GM21367 (cell line): ENCODE results near the gene ACP1.

ENCODE experiments used
- ATAC-seq: cut with Tn5 transposase; IDR thresholded peaks from one replicate; pipeline ENCODE4 v1.9.1; 2021; ENCODE audit not compliant: unreplicated experiment

Gene ACP1

DNA sequence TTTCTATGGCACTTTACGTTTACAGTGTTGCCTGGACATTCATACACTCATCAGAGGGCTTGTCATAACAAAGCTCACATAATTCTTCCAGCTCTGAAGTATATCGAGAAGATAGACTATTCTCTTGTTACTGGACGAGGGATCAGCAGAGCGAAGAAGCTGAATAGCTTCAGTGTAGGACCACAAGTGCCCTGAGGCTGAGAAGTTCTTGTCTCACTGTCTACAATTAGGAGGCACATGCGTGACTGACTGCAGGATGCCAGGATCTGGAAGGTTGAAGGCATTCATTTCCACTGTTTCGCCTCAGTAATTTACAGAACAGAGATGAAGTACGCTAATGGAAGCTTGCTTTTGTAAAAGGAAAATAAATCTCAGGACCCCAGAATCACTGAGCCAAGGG is 10.5 kb upstream of the ACP1 start:
- no peak for ATAC-seq

DNA sequence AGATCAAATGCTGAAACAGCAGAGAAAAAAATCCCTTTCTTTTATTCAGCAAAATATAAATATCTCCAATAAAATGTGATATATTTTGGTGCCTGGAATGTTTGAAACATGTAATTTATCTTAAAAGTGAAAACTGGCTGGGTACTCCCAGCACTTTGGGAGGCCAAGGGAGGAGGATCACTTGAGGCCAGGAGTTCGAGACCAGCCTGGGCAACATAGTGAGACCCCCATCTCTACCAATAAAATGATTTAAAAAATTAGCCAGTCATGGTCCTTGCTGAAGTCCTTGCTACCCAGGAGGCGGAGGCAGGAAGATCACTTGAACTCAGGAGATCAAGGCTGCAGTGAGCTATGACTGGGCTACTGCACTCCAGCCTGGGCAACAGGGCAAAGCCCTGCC is 9.6 kb upstream of the ACP1 start:
- ATAC-seq: no peak

DNA sequence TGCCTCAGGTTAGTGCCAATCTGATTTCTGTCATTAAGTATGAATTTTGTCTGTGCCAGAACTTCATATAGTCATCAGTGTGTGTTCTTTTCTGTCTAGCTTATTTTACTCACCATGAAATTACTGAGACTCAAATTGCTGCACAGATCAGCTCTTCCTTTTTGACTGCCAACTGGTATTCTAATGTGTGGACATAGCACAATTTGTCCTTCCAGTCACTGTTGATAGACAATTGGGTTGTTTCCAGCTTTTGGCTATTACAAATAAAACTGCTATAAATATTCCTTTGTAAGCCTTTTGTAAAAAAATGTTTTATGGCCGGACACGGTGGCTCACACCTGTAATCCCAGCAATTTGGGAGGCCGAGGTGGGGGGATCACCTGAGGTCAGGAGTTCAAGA is 8.7 kb upstream of the ACP1 start:
- no peak for ATAC-seq

DNA sequence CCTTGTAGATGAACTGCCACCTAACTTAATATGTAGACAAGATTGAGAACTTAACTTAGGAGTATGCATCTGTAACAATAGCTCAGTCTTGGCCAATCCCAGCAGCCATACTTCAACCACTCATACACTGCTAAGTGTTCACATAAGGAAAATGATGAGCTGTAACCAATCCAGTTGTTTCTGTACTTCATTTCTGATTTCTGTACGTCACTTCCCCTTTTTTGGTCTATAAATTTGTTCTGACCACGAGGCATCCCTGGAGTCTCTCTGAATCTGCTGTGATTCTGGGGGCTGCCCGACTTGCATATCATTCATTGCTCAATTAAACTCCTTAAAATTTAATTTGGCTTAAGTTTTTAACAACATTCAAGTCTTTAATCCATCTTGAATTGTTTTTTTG is 7.3 kb upstream of the ACP1 start:
- ATAC-seq: no peak

DNA sequence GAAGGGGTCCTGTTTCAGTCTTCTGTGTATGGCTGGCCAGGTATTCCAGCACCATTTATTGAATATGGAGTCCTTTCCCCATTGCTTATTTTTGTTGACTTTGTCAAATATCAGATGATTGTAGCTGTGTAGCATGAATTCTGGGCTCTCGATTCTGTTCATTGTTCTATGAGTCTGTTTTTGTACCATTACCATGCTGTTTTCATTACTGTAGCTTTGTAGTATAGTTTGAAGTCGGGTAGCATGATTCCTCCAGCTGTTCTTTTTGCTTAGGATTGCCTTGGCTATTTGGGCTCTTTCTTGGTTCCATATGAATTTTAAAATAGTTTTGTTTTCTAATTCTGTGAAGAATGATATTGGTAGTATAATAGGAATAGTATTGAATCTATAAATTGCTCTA is 6.9 kb upstream of the ACP1 start:
- ATAC-seq: no peak

DNA sequence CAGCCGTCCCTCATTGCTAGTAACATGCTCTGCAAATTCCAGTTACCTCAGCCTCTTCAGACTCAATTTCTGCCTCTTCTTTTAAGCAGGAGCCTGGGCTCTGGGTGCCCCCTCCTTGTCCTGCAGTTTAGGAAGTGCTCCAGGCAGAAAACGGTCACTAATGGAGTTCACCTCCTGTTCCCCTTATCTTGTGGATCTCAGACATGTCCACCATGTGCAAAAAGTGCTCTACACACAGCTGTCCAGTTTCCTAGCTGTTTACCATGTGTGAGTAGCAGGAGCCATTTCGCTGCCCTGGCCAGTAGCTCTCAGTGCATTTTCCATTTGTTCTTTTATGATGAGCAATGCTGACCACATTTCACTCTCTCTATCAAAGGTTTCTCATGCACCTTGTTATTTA is 5.8 kb upstream of the ACP1 start:
- ATAC-seq: no peak

DNA sequence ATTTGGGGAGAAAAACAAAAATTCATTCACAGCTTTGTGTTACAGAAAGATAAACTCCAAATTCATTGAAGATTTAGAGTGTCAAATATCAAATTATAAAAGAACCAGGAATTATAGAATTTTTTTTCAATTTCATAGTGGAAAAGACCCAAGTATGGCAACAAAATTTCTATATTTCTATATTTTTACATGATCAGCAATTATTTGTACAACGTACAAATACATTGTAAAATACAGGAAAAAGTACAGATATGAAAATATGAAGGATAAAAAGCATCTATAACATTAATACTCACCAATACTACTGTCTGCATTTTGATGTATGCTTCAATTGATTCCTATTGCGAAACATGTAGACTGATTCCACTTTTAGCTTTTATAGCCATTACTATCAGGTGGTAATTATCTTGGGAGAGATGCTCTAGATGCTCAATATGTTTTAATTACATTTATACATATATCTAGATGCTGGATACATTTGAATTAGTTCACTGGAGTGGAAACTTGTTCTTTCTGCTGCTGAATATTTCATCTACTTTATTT is 4.9 kb upstream of the ACP1 start:
- no peak for ATAC-seq

DNA sequence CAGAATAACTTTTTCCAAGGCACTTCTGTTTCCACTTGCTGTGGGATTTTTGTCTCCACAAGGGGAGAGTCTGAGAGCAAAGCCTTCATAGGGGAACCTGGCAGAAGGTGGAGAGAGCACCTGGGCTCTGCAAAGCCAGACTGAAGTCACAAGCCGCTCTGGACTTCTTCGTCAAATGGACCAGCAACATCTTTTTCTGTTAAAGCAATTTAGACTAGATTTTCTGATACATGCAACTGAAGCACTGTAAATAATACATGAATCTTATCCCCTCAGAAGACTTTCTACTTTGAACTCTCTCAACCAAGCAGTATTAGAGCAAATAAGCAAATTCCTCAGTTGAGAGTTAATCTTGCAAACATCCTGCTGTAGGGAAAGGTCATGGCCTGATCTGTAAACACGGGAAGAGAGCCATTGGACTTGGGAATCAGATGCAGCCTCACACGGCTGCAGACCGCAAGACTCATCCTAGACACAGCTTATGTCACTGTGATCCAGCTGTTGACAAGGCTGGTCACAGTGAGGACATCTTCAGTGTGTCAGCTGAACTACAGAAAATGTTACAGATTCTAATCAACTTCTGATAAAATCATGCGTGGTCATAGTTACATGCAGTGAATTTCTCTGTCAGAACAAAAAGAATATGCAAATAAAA is 4.1 kb upstream of the ACP1 start:
- no peak for ATAC-seq

DNA sequence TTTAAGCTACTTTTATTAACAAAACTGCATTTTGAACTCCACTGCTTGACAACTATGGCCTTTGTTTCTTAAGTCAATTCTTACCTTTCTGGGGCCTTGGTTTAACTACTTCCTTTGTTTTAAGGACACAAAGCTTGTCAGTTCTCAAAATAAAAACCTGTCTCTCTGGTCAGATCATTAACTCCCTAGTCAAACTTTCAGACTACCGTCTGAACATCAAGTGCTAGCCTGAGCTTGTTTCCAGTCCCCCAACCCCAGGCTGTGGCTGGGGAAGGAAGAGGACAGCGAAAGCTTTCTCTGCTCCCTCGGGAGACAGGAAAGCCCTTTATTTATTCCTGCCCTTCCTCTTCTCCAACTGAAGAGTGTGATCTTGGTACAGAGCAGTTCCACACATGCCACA is 2.6 kb upstream of the ACP1 start:
- no peak for ATAC-seq

DNA sequence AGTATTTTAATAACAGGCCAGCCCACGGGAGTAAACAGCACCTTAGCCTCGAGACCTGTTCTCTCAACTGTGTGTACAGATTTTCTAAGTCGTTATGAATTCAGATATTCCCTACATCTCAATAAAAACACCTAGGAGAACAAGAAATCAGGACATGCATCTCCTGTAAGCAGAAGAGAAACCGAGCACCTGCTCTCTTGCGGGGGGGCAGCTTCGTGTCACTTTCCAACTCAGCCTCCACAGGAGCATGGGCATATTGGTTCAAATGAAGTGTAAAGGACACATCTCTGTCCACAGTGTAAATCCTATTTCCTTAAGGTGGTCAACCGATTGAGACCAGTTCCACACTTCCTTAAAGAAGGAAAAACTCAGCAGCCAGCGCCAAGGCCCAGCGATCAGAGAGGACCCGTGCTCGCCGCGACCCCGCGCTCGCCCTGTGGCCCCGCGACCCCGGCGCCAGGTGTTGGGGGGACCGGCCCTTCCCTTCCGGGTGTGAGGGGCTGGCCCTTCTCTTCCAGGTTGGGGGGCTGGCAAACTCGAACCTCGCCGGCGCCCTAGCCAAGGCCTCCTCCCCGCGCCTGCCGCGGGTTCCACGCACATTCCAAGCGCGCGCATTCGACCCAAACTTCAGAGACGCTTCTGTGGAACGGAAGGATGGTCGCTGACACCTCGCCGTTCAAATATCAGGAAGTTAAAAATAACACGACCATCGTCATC is 1.6 kb upstream of the ACP1 start:
- no peak for ATAC-seq

DNA sequence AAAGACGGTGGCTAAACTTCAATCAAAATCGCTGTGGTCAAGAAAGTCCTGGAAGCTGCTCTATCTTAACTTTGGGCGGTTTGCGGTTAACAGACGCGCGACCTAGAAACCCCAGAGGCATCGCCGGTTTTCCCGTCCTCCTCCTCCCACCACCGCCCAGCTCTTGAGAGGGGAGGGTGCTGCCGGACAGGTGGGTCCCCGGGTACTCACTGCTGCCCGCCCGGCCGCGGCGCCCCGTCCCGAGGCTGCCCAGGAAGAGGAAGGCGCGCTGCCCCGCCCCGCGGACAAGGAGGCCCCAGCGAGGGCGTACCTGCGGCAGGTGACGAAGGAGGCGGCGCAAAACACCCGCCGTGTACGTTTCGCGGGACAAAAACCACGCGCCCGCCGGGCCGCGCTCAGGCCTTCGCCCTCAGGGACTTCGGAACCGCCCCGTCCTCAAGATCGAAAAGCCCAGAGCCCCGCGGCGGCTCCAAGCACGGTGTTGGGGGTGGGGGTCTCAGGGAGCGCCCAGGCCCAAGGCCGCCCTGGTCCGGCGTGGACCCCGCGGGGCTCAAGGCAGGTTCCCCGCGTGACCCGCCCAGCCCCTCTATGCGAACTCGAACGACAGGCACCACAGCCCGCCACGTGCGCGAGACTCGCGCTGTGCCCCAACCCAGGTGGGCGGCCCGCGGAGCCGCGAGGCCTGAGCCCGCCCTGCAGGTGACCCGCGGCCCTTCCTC is 814 bp upstream of the ACP1 start, which contains the start of gene SH3YL1:
SH3YL1 (minus strand) TSS at position 259 of the 719 bp plus-strand sequence; CDS start at position 211, 48 bp downstream.
- ATAC-seq: peak; percentile 9

DNA sequence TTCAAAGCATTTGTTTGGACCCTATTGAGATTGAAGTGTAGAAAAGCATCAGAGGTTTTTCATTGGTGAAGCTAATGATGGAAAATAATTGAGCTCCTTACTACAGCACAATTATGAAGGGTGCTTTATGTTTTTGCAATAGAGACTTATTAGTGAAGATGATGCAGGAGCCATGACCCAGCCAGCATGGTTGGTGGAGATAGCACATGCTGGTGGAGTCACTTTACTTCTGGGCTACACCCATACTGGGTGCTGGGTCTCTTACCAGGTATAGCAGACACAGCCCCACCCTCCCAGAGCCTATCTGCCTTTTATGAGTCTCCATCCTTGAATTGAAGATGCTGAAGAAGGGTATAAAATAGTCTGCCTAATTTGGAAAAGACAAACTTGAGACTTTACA is 3.6 kb downstream of the ACP1 start:
- ATAC-seq: no peak

DNA sequence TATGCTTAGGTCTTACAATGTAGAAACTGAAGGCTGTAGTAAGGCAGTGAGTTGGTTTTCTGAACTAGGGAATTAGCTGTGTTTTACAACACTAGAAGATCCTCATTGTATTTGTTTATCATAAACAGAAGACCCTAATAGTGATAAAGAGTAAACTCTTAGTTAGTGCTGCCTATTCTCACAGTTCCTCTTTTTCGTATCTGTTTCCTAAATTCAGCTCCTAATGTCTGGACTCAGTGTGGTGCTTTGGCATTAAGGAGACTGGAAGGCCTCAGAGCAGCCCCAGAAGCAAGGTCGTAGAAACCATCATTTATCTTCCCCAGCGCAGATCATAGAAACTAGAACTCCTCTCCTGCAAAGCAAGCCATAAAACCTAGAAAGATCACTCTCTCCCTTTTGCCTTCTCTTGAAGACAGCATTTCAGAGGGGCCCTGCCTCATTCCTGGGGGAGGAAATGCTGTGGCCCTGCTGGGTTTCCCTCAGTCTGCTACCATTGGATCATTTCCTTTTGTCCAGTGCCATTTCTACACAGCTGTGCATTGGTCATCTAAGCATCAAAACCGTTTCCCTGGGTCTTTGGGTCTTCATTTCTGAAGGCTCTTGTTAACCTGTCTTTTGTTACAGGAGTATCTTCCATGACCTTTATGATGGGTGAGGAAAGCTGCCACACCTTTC is 4.7 kb downstream of the ACP1 start:
- ATAC-seq: no peak

DNA sequence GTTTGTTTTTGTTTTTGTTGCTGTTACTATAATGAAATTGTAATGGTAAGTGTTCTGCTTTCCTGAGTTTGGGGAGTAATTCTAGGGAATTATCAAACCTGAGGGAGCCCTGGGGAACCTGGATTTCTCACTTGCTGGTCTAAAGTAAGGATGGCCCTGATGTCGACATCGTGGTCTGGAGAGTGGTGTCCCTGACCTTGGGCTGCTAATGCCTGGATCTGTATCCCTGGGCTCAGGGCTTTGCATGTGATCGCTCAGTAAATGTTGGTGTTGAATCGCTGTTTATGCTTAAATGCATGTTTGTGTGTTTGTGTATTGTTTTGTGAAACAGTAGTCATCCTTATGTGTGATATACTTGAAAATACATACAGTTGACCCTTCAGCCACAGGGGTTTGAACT is 6.1 kb downstream of the ACP1 start:
- ATAC-seq: no peak

DNA sequence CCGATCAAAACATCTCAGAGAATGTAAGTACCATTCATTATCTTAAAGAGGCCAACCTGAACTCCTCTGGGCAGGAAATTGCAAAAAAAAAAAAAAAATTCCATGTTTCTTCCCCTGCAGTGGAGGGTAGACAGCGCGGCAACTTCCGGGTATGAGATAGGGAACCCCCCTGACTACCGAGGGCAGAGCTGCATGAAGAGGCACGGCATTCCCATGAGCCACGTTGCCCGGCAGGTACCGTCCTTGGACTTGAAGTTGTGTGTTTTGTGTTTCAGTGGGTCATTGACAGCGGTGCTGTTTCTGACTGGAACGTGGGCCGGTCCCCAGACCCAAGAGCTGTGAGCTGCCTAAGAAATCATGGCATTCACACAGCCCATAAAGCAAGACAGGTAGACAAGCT is 7.2 kb downstream of the ACP1 start:
- ATAC-seq: no peak

DNA sequence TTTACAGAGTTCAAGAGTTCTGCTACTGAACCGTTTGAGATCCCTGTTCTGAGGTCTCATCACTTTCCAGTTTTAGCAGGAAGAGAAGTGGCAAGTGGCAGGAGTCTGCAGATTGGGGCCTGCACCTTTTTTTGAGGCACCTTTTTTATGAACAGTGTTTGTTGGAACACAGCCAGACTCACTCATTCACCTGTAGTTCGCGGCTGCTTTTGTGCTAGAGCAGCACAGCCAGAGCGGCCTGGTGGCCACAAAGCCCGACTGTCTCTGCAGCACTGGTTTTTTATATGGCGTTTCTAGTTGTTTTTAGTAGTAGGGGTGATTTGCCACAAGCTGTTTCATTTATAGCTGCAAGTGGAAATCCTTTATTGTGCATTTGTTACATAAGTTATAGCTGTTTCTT is 8.6 kb downstream of the ACP1 start:
- no peak for ATAC-seq

DNA sequence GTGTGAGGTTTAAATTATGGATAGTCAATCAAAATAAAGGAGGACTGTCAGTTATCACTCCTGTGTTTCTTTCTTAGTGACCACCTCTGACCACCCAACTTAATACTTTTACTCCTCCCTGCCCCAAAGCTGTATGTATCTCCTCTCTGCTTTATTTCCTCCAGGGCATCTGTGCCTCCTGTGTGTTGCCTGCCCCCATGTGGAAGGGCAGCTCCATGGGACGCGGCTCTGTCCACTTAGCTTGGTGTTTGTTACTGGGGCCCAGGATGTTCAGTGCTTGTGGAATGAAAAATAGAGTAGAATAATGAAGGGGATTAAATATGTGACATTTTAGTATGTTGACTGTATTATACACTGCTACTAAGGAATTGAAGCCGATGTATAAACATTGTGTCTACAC is 9.8 kb downstream of the ACP1 start:
- no peak for ATAC-seq

DNA sequence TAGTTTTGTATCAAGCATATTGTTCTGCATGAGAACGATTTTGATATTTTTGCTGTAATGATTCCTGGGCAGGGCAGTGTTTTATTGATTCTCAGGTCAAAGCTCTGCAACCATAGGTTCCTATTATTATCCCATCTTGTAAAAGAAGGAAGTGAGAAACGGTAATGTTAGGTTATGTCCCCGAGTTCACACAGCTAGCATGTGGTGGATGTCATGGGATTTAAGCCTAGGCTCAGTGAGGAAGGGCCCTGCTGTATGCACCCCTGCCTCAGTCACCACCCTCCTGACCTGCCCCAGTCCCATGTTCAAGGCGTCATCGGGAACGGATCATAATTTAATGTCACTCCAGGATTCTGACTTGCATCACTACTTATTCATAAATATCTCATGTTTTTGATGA is 10.7 kb downstream of the ACP1 start:
- peak; percentile 97 for ATAC-seq

DNA sequence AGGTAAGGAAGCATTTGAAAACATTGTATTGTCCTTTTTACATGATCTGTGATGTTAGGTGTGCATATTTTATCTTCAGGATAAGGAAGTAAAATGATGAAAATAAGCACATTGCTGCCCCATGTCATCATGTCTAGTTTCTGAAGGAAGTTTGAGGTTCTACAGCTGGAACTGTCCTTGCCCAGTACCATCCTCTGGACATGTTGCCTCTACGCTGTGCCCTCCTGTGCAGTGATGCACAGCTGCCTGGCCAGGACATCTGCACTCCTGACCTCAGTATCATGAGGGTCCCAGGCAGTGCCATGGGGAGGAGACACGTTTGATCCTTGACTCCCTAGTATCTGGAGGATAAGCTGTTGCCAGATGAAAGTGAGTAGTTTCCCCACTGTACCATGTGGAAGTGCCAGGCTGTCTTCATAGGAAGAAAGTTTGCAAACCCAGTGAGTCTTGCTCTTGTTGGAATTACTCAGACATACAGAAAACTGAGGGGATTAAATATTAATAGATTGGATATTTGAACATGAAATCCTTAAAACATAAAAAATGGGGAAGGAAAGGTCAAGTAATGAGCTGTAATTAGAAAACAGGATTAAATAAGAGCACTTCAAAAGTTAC is 13.7 kb downstream of the ACP1 start:
- no peak for ATAC-seq

DNA sequence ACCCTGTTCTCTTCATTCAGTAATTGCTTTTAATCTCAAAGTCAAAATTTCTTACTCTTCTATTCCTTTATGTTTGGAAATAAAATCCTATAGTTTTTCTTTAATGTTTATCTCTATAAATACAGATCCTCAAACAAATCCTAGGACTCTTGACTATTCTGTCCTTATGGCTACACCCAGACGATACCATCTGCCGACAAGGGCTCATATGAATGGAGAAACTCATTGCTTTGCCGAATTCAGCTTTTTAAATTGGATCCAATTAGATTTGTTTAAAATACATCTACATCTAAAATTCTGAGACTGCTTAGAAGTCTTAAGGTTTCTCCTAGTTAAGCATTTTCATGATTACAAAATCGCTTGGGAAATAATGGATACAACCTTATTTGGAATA is 14.2 kb downstream of the ACP1 start:
- no peak for ATAC-seq

DNA sequence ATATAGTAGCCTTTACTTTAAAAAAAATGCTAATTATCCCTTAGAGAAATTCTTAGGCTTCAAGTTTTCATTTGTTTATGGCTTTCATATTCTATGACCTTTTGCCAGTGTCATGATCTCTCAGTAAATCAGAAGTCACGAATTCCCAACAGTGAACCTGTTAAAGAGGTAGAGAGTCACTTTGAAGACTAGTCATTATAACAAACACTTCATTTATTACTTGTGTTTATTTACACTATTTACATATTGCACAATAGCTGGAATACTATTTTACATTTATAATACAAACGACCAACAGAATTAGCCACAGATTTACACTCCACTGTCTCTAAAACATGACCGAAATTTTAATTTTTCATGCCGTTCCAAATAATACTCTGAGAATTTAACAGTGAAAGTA is 14.6 kb downstream of the ACP1 start:
- no peak for ATAC-seq
